Stomach (tissue), 9 donors: ENCODE results near the gene UTP14C. TPM values are rescaled to one million over a fixed set of nuclear protein-coding genes. Genes with fewer than 3 reads are reported as not detected.
A peak's percentile ranks its signal among the peaks of the same experiment; 100 is the strongest.

Source experiments
- DNase-seq, 2 donors: peaks; one replicate each; pipeline versions ENCODE4 v3.0.0 to v3.0.0-alpha.2; 2013 to 2019
- H3K27ac ChIP-seq, 5 donors: fragments of 200-600 bp in 4 of 5; sonication (generic) in 4 of 5; one replicate each; pipeline ENCODE4 v1.5.1; 2013 to 2019; ENCODE audit warnings: mild to moderate bottlenecking in 1 of 5, moderate library complexity in 1 of 5
- H3K27me3 ChIP-seq, 3 donors: fragments of 200-600 bp; sonication (generic); one replicate each; pipeline ENCODE4 v1.5.1; 2017 to 2019; ENCODE audit warnings: mixed run types in 1 of 3
- H3K36me3 ChIP-seq, 4 donors: fragments of 200-600 bp; sonication (generic); 1 replicate in 3 of 4; 2 replicates in 1 of 4; pipeline ENCODE4 v1.5.1; 2016 to 2019
- H3K4me1 ChIP-seq, 4 donors: fragments of 200-600 bp; sonication (generic); one replicate each; pipeline ENCODE4 v1.5.1; 2016 to 2019
- H3K4me3 ChIP-seq, 4 donors: fragments of 200-600 bp; sonication (generic) in 3 of 4; one replicate each; pipeline ENCODE4 v1.5.1; 2016 to 2019; ENCODE audit warnings: mild to moderate bottlenecking in 1 of 4
- H3K9me3 ChIP-seq, 4 donors: fragments of 200-600 bp; sonication (generic); one replicate each; pipeline ENCODE4 v1.5.1; 2016 to 2019
- EP300 ChIP-seq: sonication (generic); formaldehyde crosslinking; IDR thresholded peaks from one replicate; pipeline ENCODE4 v1.6.1; 2017; ENCODE audit warnings: antibody characterized with exemption
- POLR2A ChIP-seq, 4 donors: fragments of 450-650 bp; IDR thresholded peaks; one replicate each; pipeline ENCODE4 v1.6.1; 2016; ENCODE audit warnings: antibody characterized with exemption in 4 of 4, control low read depth in 2 of 4, mild to moderate bottlenecking in 1 of 4, moderate library complexity in 1 of 4
- POLR2AphosphoS5 ChIP-seq, 3 donors: sonication (generic); formaldehyde crosslinking; IDR thresholded peaks; one replicate each; pipeline ENCODE4 v1.6.1; 2016; ENCODE audit warnings: antibody characterized with exemption in 3 of 3
- WGBS, 5 donors: extraction: QIAGEN DNeasy Blood & Tissue Kit in 3 of 5; methylation state at CpG; one replicate each; pipeline versions ENCODE4 v1.1.5 to v1.1.7; 2013 to 2018; 5-methylcytosine and 5-hydroxymethylcytosine counted together
- intact Hi-C: fragments of 100-400 bp; cut with DNase I; formaldehyde crosslinking; loops from one replicate; pipeline ENCODE4 v1.15.1; 2023; ENCODE audit warnings: low total_unique reads
- polyA plus RNA-seq, 3 donors: library from polyadenylated mRNA; stranded (reverse); fragments of 200-250 nt; gene quantifications; one replicate each; pipeline ENCODE4 v1.2.3, GENCODE V29; 2013
- total RNA-seq, 5 donors: library from RNA; depleted of rRNA; stranded (reverse); fragments of >200 nt; gene quantifications; one replicate each; pipeline versions ENCODE4 v1.1.0 to v1.2.3, GENCODE V29; 2014 to 2016
- TF ChIP-seq, protein P1 (sequence below), 7 experiments: fragments of 450-650 bp in 4 of 7; fragments of 200-600 bp in 3 of 7; sonication (generic) in 3 of 7; IDR thresholded peaks; one replicate each; pipeline ENCODE4 v1.5.1; 2016 to 2019; ENCODE audit warnings: antibody characterized with exemption in 7 of 7, control low read depth in 2 of 7, mild to moderate bottlenecking in 1 of 7
- donor health status: healthy with polysubstance abuse.
- donor health status: Bipolar disorder and iron deficiency.
- donor health status: healthy.

UTP14C gene
- total and polyA plus RNA-seq, 8 donors, result 2.3 to 21.7 (median 5.3) TPM

DNA sequence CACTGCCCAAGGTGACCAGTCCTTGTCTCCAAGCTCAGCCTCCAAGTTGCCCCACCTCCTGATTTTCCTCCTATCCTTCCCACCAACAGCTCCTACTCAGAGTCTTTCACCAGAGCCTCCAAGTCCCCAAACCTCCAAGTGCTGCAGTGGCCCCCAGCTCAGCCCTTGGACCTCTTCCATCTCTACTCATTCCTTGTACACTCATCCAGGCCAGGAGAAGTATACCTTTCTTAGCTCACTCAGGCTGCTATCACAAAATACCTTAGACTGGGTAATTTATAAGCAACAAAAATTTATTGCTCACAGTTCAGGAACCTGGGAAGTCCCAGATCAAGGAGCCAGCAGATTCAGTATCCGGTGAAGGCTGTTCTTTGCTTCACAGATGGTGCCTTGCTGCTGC lies 24.6 kb upstream of the UTP14C start:
- no peak for DNase-seq
- TF ChIP-seq, protein P1, sequence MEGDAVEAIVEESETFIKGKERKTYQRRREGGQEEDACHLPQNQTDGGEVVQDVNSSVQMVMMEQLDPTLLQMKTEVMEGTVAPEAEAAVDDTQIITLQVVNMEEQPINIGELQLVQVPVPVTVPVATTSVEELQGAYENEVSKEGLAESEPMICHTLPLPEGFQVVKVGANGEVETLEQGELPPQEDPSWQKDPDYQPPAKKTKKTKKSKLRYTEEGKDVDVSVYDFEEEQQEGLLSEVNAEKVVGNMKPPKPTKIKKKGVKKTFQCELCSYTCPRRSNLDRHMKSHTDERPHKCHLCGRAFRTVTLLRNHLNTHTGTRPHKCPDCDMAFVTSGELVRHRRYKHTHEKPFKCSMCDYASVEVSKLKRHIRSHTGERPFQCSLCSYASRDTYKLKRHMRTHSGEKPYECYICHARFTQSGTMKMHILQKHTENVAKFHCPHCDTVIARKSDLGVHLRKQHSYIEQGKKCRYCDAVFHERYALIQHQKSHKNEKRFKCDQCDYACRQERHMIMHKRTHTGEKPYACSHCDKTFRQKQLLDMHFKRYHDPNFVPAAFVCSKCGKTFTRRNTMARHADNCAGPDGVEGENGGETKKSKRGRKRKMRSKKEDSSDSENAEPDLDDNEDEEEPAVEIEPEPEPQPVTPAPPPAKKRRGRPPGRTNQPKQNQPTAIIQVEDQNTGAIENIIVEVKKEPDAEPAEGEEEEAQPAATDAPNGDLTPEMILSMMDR (IDR thresholded peaks at IDR 0.05), result peak in 1 of 7 experiments; percentile 5
- TF ChIP-seq EP300 (no peak), POLR2AphosphoS5 (IDR thresholded peaks at IDR 0.05) (no peak), POLR2A (IDR thresholded peaks at IDR 0.05) (no peak)
- peaks cover 40 to 68% (median 51%) of the 10 kb centered on the region in 4 donors for H3K4me1 ChIP-seq
- no peaks in the 10 kb centered on the region for H3K27me3 ChIP-seq
- peak overlapping the region; percentile 37 to 78 (median 53) for H3K27ac ChIP-seq
- no peaks in the 10 kb centered on the region for H3K36me3 ChIP-seq
- intact Hi-C loops, result loop anchor here (10.0 kb wide), 1 partner anchor 125 kb away; the partner anchor contains the start of gene NEK5
- peak overlapping the region in 1 of 4 donors; percentile 19 for H3K4me3 ChIP-seq
- no peaks in the 10 kb centered on the region for H3K9me3 ChIP-seq
- WGBS, 5 donors, result 50 to 81% (median 77%) methylated on average over 1 of the region's 1 CpG

DNA sequence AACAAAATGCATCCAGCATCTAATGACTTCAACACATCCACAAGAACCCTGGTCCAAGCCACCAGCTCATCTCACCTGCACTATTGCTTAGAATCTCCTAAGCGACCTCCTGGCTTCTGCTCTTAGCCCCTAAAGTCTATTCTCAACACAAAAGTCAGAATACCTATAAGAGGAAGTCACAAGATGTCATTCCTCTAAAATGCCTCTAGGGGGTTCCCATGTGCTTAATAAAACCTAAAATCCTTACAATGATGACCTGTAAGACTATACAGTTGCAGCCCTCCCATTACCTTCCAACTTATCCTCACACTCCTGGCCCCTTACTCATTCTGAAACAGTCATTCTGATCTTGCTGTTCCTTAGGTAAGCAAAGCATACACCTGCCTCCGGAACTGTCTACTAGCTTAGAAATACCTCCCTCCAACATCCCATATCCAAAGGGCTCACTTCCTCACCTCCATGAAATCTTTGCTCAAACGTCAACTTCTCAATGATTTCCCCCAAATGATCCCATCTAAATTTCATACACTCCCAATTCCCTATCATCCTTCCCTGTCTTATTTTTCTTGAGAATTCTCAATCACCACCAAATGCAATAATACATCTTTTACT lies 23.3 kb upstream of the UTP14C start:
- H3K36me3 ChIP-seq, result no peaks in the 10 kb centered on the region
- no peaks in the 10 kb centered on the region for H3K27me3 ChIP-seq
- H3K9me3 ChIP-seq, result no peaks in the 10 kb centered on the region
- WGBS, 5 donors, result 39 to 55% (median 48%) methylated on average over 3 of the region's 3 CpGs
- H3K4me3 ChIP-seq, result no peak overlapping the region
- TF ChIP-seq, protein P1 (IDR thresholded peaks at IDR 0.05), result peak in 5 of 7 experiments; percentile 35 to 74 (median 53)
- TF ChIP-seq POLR2A (IDR thresholded peaks at IDR 0.05) (no peak), POLR2AphosphoS5 (IDR thresholded peaks at IDR 0.05) (no peak)
- intact Hi-C loops, result loop anchor here (10.0 kb wide), 1 partner anchor 124 kb away; the partner anchor contains the start of gene NEK5
- DNase-seq, result peak in 1 of 2 donors; percentile 56
- no peak overlapping the region for H3K27ac ChIP-seq
- peaks cover 27 to 56% (median 38%) of the 10 kb centered on the region in 4 donors for H3K4me1 ChIP-seq

DNA sequence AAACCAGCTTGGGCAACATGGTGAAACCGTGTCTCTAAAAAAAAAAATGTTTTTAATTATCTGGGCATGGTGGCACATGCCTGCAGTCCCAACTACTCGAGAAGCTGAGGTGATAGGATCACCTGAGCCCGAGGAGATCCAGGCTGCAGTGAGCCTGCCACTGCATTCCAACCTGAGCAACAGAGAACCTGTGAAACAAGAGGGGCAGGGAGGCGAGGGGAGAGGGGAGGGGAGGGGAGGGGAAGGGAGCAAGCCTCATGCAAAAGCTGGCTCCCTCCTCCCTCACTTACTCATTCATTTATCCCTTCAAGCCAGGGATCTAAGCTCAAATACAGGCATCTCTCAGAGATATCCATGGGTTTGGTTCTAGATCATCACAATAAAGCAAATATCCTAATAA lies 22.1 kb upstream of the UTP14C start:
- 64 to 80% (median 75%) methylated on average over 3 to 4 of the region's 4 CpGs for WGBS, 5 donors
- H3K27ac ChIP-seq, result no peak overlapping the region
- H3K4me1 ChIP-seq, result peaks cover 24 to 44% (median 31%) of the 10 kb centered on the region in 4 donors
- TF ChIP-seq, protein P1 (IDR thresholded peaks at IDR 0.05), result no peak
- TF ChIP-seq POLR2AphosphoS5 (IDR thresholded peaks at IDR 0.05), result no peak
- H3K4me3 ChIP-seq, result no peak overlapping the region
- no peak for DNase-seq
- H3K9me3 ChIP-seq, result no peaks in the 10 kb centered on the region
- intact Hi-C loops, result loop anchor here (10.0 kb wide), 1 partner anchor 122 kb away; the partner anchor contains the start of gene NEK5
- no peaks in the 10 kb centered on the region for H3K36me3 ChIP-seq
- H3K27me3 ChIP-seq, result no peaks in the 10 kb centered on the region

DNA sequence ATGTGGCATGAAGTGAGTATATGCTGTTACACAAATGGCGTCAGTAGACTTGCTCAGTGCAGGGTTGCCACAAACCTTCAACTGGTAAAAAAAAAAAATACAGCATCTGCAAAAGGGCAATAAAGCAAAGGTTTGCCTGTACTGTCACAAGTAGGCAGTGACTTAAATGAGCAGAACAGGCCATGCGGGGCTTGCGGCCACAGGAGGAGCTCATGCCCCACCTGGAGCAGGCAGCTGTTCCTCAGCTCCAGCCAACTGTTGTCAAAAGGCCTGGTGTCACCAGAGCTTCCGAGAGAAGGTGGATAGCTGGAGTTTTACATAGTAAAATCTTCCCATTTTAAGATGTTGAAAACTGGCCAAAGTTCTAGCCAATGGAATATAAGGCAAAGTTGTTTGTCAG lies 20.9 kb upstream of the UTP14C start:
- peaks cover 18 to 32% (median 24%) of the 10 kb centered on the region in 4 donors for H3K4me1 ChIP-seq
- TF ChIP-seq EP300 (no peak), POLR2AphosphoS5 (IDR thresholded peaks at IDR 0.05) (no peak), POLR2A (IDR thresholded peaks at IDR 0.05) (no peak)
- TF ChIP-seq, protein P1 (IDR thresholded peaks at IDR 0.05), result no peak
- no peak for DNase-seq
- no peaks in the 10 kb centered on the region for H3K27me3 ChIP-seq
- intact Hi-C loops, result loop anchor here (10.0 kb wide), 1 partner anchor 121 kb away; the partner anchor contains the start of gene NEK5
- no peaks in the 10 kb centered on the region for H3K36me3 ChIP-seq
- H3K9me3 ChIP-seq, result no peaks in the 10 kb centered on the region
- 74 to 85% (median 82%) methylated on average over 4 of the region's 4 CpGs for WGBS, 5 donors
- H3K4me3 ChIP-seq, result no peak overlapping the region
- H3K27ac ChIP-seq, result no peak overlapping the region
